B cell (primary cell): ENCODE data around the gene KMT2A. TPM values are rescaled to one million over a fixed set of nuclear protein-coding genes. Genes with fewer than 3 reads are reported as not detected.
"Not testable (repeated sequence)": the region's sequence is repeated elsewhere in the genome, so short reads cannot be mapped to it uniquely, and the experiment has no call there.

Experiments
- ATAC-seq: fragments of 200-7000 bp; cut with Tn5 transposase; one replicate; pipeline ENCODE4 v1.10.0; 2021; ENCODE audit warnings: low read depth, mild to moderate bottlenecking, moderate number of reproducible peaks, moderate library complexity
- CTCF ChIA-PET: fragments of 350-600 bp; sonication (Branson Sonifier 250); formaldehyde crosslinking; loops from one replicate; lab custom pipeline; 2021; ENCODE audit warnings: antibody characterized with exemption, inconsistent platforms; lab: Charles Lee
- POLR2A ChIA-PET: fragments of 350-600 bp; sonication (Branson Sonifier 250); formaldehyde crosslinking; loops from one replicate; lab custom pipeline; 2021; ENCODE audit warnings: antibody characterized with exemption; lab: Charles Lee
- DNase-seq: peaks from one replicate; pipeline ENCODE4 v3.0.0; 2013
- H2AFZ ChIP-seq: 2 replicates; pipeline ENCODE4 v1.6.1; 2012; ENCODE audit warnings: mild to moderate bottlenecking, low read depth, low read length; ENCODE audit not compliant: insufficient read depth, poor library complexity, severe bottlenecking
- H3K27ac ChIP-seq, 2 donors: 1 replicate in 1 of 2; 2 replicates in 1 of 2; pipeline ENCODE4 v1.5.1; 2012 to 2013; ENCODE audit warnings: low read length in 2 of 2, mild to moderate bottlenecking in 2 of 2, moderate library complexity in 1 of 2
- H3K27me3 ChIP-seq, 4 experiments: fragments of 200-600 bp in 1 of 4; sonication (generic) in 1 of 4; replicated peaks in 1 of 4; 1 replicate in 2 of 4; 2 replicates in 2 of 4; pipeline versions ENCODE4 v1.6.1 to v1.7.0; 2013 to 2016; ENCODE audit warnings: low read length in 3 of 4, mild to moderate bottlenecking in 2 of 4, mixed read lengths in 1 of 4, moderate library complexity in 1 of 4; ENCODE audit not compliant: insufficient read depth in 4 of 4, control insufficient read depth in 3 of 4; ENCODE audit errors: control extremely low read depth in 1 of 4
- H3K36me3 ChIP-seq, 2 experiments: replicated peaks in 1 of 2; 1 replicate in 1 of 2; 2 replicates in 1 of 2; pipeline versions ENCODE4 v1.6.1 to v1.7.1; 2013; ENCODE audit warnings: low read length in 1 of 2; ENCODE audit not compliant: insufficient read depth in 2 of 2, control insufficient read depth in 1 of 2; ENCODE audit errors: control extremely low read depth in 1 of 2, extremely low read depth in 1 of 2
- H3K4me1 ChIP-seq, 2 donors: fragments of 200-600 bp in 1 of 2; sonication (generic) in 1 of 2; 1 replicate in 1 of 2; 2 replicates in 1 of 2; pipeline versions ENCODE4 v1.5.1 to v1.6.1; 2013 to 2017; ENCODE audit warnings: low read length in 2 of 2; ENCODE audit not compliant: control insufficient read depth in 2 of 2, insufficient read depth in 2 of 2
- H3K4me2 ChIP-seq: replicated peaks from 2 replicates; pipeline ENCODE3; 2012; ENCODE audit warnings: mild to moderate bottlenecking, low read depth, low read length; ENCODE audit not compliant: poor library complexity, severe bottlenecking
- H3K4me3 ChIP-seq, 5 experiments: fragments of 200-600 bp in 1 of 5; sonication (generic) in 1 of 5; 1 replicate in 3 of 5; 2 replicates in 2 of 5; pipeline versions ENCODE4 v1.5.1 to v1.7.0; 2011 to 2016; ENCODE audit warnings: low read length in 4 of 5, mild to moderate bottlenecking in 4 of 5, low read depth in 2 of 5, control low read depth in 1 of 5, moderate library complexity in 1 of 5; ENCODE audit not compliant: insufficient read depth in 1 of 5; ENCODE audit errors: control extremely low read depth in 1 of 5, extremely low read depth in 1 of 5
- H3K79me2 ChIP-seq: fragments of 200-600 bp; sonication (generic); one replicate; pipeline ENCODE4 v1.6.0; 2016; ENCODE audit warnings: low read length; ENCODE audit not compliant: control insufficient read depth, insufficient read depth
- H3K9ac ChIP-seq: fragments of 200-600 bp; sonication (generic); 2 replicates; pipeline ENCODE4 v1.6.1; 2017; ENCODE audit warnings: mild to moderate bottlenecking, low read length, moderate library complexity
- H3K9me3 ChIP-seq, 3 donors: one replicate each; pipeline versions ENCODE4 v1.6.1 to v1.7.1; 2013; ENCODE audit warnings: low read length in 2 of 3; ENCODE audit not compliant: control insufficient read depth in 2 of 3, insufficient read depth in 1 of 3; ENCODE audit errors: control extremely low read depth in 1 of 3
- H4K20me1 ChIP-seq: 2 replicates; pipeline ENCODE4 v1.6.0; 2012; ENCODE audit warnings: mild to moderate bottlenecking, low read length; ENCODE audit not compliant: insufficient read depth, control insufficient read depth, poor library complexity, severe bottlenecking
- H3K27ac Mint-ChIP-seq: one replicate; pipeline ENCODE4 v1.8.0; 2021; ENCODE audit warnings: mixed read lengths
- H3K27me3 Mint-ChIP-seq: one replicate; pipeline ENCODE4 v1.8.0; 2021; ENCODE audit warnings: mixed read lengths
- H3K4me1 Mint-ChIP-seq: one replicate; pipeline ENCODE4 v1.8.0; 2021; ENCODE audit warnings: mixed read lengths
- H3K4me3 Mint-ChIP-seq: one replicate; pipeline ENCODE4 v1.8.0; 2021; ENCODE audit warnings: mixed read lengths
- H3K9me3 Mint-ChIP-seq: one replicate; pipeline ENCODE4 v1.8.0; 2022; ENCODE audit warnings: mixed read lengths; ENCODE audit not compliant: insufficient read depth
- WGBS: methylation state at CpG from one replicate; pipeline ENCODE4 v1.1.5; 2013; ENCODE audit warnings: missing lambda C conversion rate; ENCODE audit not compliant: insufficient coverage; 5-methylcytosine and 5-hydroxymethylcytosine counted together
- intact Hi-C: fragments of 100-400 bp; cut with micrococcal nuclease; formaldehyde crosslinking; loops from one replicate; pipeline ENCODE4 v1.10.0; 2022
- polyA plus RNA-seq: library from polyadenylated mRNA; depleted of rRNA; stranded (reverse); fragments of >200 nt; gene quantifications from 2 replicates; pipeline ENCODE4 v1.2.3, GENCODE V29; 2012
- total RNA-seq, 2 donors: library from RNA; stranded (reverse); fragments of 120-200 nt in 1 of 2; gene quantifications; 1 replicate in 1 of 2; 2 replicates in 1 of 2; pipeline versions ENCODE4 v1.2.3 to v1.2.4, GENCODE V29; 2013 to 2022
- TF ChIP-seq, protein P1 (sequence below): fragments of 200-600 bp; IDR thresholded peaks from one replicate; pipeline ENCODE4 v1.8.0; 2022; ENCODE audit warnings: antibody characterized with exemption, mild to moderate bottlenecking

KMT2A gene
- total and polyA plus RNA-seq, 2 donors (not counting 1 experiment from before 2014, with no cell fraction given): 32.1 to 175 TPM

DNA sequence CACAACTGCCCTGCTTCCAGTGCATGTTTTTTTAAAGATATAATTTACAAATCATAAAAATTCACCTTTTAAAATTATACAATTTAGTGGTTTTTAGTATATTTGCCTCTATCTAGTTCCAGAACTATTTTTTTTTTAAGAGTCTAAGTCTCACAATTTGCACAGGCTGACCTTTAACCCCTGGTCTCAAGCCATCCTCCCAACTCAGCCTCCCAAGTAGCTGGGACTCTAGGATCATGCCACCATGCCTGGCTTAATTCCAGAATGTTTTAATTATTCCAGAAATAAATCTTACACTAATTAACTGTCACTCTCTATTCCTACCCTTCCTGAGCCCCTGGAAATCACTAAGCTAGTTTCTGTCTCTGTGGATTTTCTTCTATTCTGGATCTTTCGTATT is 134.5 kb downstream of the KMT2A start:
- Mint-ChIP-seq H3K27ac (no peak overlapping the region), H3K4me1 (peaks cover 34% of the 10 kb centered on the region), H3K27me3 (no peaks in the 10 kb centered on the region), H3K9me3 (no peaks in the 10 kb centered on the region), H3K4me3 (no peak overlapping the region)
- DNase-seq (no peak), ATAC-seq (no peak)
- POLR2A ChIA-PET: interaction anchor here (0.7 kb wide), 2 partner anchors 48 to 531 kb away, joined by 3 read pairs; no protein-coding TSS in a partner anchor
- Histone ChIP-seq H3K36me3 (no peaks in the 10 kb centered on the region), H3K4me3 (no peak overlapping the region), H3K4me1 (peaks cover 21 to 23% of the 10 kb centered on the region in 2 donors), H3K27ac (no peak overlapping the region), H3K79me2 (peaks cover 63% of the 10 kb centered on the region), H3K27me3 (no peaks in the 10 kb centered on the region), H3K9ac (no peak overlapping the region), H3K9me3 (no peaks in the 10 kb centered on the region), H4K20me1 (no peaks in the 10 kb centered on the region), H2AFZ (no peak overlapping the region), H3K4me2 (no peak overlapping the region)
- TF ChIP-seq, protein P1, sequence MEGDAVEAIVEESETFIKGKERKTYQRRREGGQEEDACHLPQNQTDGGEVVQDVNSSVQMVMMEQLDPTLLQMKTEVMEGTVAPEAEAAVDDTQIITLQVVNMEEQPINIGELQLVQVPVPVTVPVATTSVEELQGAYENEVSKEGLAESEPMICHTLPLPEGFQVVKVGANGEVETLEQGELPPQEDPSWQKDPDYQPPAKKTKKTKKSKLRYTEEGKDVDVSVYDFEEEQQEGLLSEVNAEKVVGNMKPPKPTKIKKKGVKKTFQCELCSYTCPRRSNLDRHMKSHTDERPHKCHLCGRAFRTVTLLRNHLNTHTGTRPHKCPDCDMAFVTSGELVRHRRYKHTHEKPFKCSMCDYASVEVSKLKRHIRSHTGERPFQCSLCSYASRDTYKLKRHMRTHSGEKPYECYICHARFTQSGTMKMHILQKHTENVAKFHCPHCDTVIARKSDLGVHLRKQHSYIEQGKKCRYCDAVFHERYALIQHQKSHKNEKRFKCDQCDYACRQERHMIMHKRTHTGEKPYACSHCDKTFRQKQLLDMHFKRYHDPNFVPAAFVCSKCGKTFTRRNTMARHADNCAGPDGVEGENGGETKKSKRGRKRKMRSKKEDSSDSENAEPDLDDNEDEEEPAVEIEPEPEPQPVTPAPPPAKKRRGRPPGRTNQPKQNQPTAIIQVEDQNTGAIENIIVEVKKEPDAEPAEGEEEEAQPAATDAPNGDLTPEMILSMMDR: no peak
- intact Hi-C loops: loop anchor here (5.0 kb wide), 3 partner anchors 133 to 427 kb away; partner anchors contain the start of genes ATP5MG, CENATAC and KMT2A
- CTCF ChIA-PET: no interaction called here
- WGBS: no CpG with 5 or more reads among the region's 1 CpG

DNA sequence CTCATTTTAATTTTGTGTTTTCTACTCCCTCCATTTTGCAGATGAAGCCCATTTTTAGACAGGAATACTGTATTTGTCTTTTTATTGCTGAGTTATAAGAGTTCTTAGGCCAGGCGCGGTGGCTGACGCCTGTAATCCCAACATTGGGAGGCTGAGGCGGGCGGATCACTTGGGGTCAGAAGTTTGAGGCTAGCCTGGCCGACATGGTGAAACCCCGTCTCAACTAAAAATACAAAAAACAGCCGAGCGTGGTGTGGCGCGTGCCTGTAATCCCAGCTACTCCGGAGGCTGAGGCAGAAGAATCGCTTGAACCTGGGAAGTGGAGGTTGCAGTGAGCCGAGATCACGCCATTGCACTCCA is 135.4 kb downstream of the KMT2A start:
- Histone ChIP-seq H2AFZ (peak overlapping the region; percentile 77), H3K4me3 (peak overlapping the region; percentile 53 to 100 (median 99)), H3K4me1 (peaks cover 19 to 21% of the 10 kb centered on the region in 2 donors), H3K27ac (peak overlapping the region; percentile 95 to 97), H3K4me2 (peak overlapping the region; percentile 87), H3K9ac (peak overlapping the region; percentile 99), H3K79me2 (peaks cover 72% of the 10 kb centered on the region)
- H3K27ac Mint-ChIP-seq: peak overlapping the region; percentile 94
- not testable (repeated sequence) for H3K9me3 ChIP-seq, H3K9me3 Mint-ChIP-seq, H3K36me3 ChIP-seq, ATAC-seq, H4K20me1 ChIP-seq, H3K27me3 Mint-ChIP-seq, H3K27me3 ChIP-seq
- H3K4me1 Mint-ChIP-seq: peaks cover 39% of the 10 kb centered on the region
- ChIA-PET POLR2A (interaction anchor here (1.3 kb wide), 1 partner anchor 136 kb away, joined by 3 read pairs; no protein-coding TSS in a partner anchor), CTCF (interaction anchor here (1.2 kb wide), 1 partner anchor 42 kb away, joined by 7 read pairs; no protein-coding TSS in a partner anchor)
- peak overlapping the region; percentile 97 for H3K4me3 Mint-ChIP-seq
- WGBS: 0% methylated on average over 1 of the region's 15 CpGs
- peak; percentile 45 for DNase-seq
- intact Hi-C loops: loop anchor here (1.0 to 5.0 kb wide), 6 partner anchors 40 to 426 kb away; partner anchors contain the start of genes ATP5MG, CENATAC, KMT2A and TMEM25
